HG03521 (cell line): Measurements from ENCODE around the gene MAP4K5.
A peak's percentile ranks its signal among the peaks of the same experiment; 100 is the strongest.
"Not testable (repeated sequence)": the region's sequence is repeated elsewhere in the genome, so short reads cannot be mapped to it uniquely, and the experiment has no call there.

Experiments used
- ATAC-seq: cut with Tn5 transposase; IDR thresholded peaks from one replicate; pipeline ENCODE4 v1.9.1; 2021; ENCODE audit warnings: mild to moderate bottlenecking, moderate library complexity; ENCODE audit not compliant: unreplicated experiment

Gene MAP4K5

GRCh38 chr14:50533241-50533705 lies 904 bp upstream of the MAP4K5 start:
- ATAC-seq, result no peak

GRCh38 chr14:50531595-50532501 lies 521 bp downstream of the MAP4K5 start:
- ATAC-seq, result peak; percentile 9

- ATAC-seq, result no peak
Observed at GRCh38 chr14:50530794-50531365, 1.5 kb downstream of the MAP4K5 start.

GRCh38 chr14:50530358-50530757 lies 2.0 kb downstream of the MAP4K5 start:
- no peak for ATAC-seq

GRCh38 chr14:50529288-50530179 lies 2.8 kb downstream of the MAP4K5 start:
- no peak for ATAC-seq

GRCh38 chr14:50528000-50528399 lies 4.4 kb downstream of the MAP4K5 start:
- ATAC-seq, result no peak

- no peak for ATAC-seq
Observed at GRCh38 chr14:50524731-50525515, 7.4 kb downstream of the MAP4K5 start.

- no peak for ATAC-seq
Observed at GRCh38 chr14:50524060-50524459, 8.3 kb downstream of the MAP4K5 start.

GRCh38 chr14:50523271-50524041 lies 8.9 kb downstream of the MAP4K5 start:
- no peak for ATAC-seq

GRCh38 chr14:50521912-50522341 lies 10.4 kb downstream of the MAP4K5 start:
- peak; percentile 44 for ATAC-seq

GRCh38 chr14:50520947-50521815 lies 11.2 kb downstream of the MAP4K5 start:
- ATAC-seq, result peak; percentile 61

- no peak for ATAC-seq
Observed at GRCh38 chr14:50516091-50516490, 16.3 kb downstream of the MAP4K5 start.

GRCh38 chr14:50512463-50512862 lies 19.9 kb downstream of the MAP4K5 start:
- no peak for ATAC-seq

GRCh38 chr14:50510157-50510556 lies 22.2 kb downstream of the MAP4K5 start:
- no peak for ATAC-seq

GRCh38 chr14:50507078-50507477 lies 25.3 kb downstream of the MAP4K5 start:
- ATAC-seq, result not testable (repeated sequence)

GRCh38 chr14:50501642-50502041 lies 30.7 kb downstream of the MAP4K5 start:
- ATAC-seq, result no peak

GRCh38 chr14:50497351-50497750 lies 35.0 kb downstream of the MAP4K5 start:
- ATAC-seq, result no peak

- no peak for ATAC-seq
Observed at GRCh38 chr14:50489851-50490250, 42.5 kb downstream of the MAP4K5 start.

GRCh38 chr14:50488521-50488920 lies 43.8 kb downstream of the MAP4K5 start:
- no peak for ATAC-seq
